Activated CD4-positive, alpha-beta T cell treated with anti-CD3 and anti-CD28 coated beads, Interleukin-2, amount 50 U/mL, for 1 hour (primary cell): ENCODE data around the gene RCE1.

Experiments
- DNase-seq: peaks from one replicate; pipeline ENCODE4 v3.0.0-alpha.2; 2020

Gene RCE1

GRCh38 chr11:66891851-66892660 lies 48.8 kb downstream of the RCE1 start:
- no peak for DNase-seq

GRCh38 chr11:66892911-66893310 lies 49.7 kb downstream of the RCE1 start:
- no peak for DNase-seq

GRCh38 chr11:66894141-66894540 lies 50.9 kb downstream of the RCE1 start:
- DNase-seq: no peak
